Measurements from ENCODE around the gene CSNK2A1.

Gene CSNK2A1

GRCh38 chr20:427849-428657, 115.5 kb downstream of the CSNK2A1 start:
- no peak for ATAC-seq

- ATAC-seq, result no peak
Measured at GRCh38 chr20:427401-427800, 116.2 kb downstream of the CSNK2A1 start.

- no peak for ATAC-seq
Measured at GRCh38 chr20:426566-426965, 117.0 kb downstream of the CSNK2A1 start.
